GM18909 (cell line): ENCODE results near the gene OR13A1.
"Not testable (repeated sequence)": the region's sequence is repeated elsewhere in the genome, so short reads cannot be mapped to it uniquely, and the experiment has no call there.

Source experiments
- ATAC-seq: cut with Tn5 transposase; IDR thresholded peaks from one replicate; pipeline ENCODE4 v1.9.1; 2021; ENCODE audit warnings: mild to moderate bottlenecking; ENCODE audit not compliant: unreplicated experiment, poor library complexity

The OR13A1 gene

DNA sequence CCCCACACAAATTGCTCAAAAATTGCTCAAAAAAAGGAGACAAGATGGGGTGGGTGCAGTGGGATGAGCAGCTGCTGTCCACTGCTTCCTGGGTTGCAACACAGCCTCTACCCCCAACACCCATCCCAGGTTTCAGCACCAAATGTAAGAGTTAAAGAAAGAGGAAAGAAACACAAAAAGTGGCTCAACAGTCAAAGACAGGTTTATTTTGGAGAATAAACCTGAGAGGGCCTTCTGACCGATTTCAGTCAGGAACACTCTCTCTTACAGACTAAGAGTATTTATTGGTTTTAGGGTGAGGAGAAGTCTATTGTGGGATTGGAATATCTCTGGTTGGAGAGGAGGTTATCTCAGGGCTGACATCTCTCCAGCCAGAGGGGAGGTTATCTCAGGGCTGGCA is 28.4 kb downstream of the OR13A1 start:
- no peak for ATAC-seq

DNA sequence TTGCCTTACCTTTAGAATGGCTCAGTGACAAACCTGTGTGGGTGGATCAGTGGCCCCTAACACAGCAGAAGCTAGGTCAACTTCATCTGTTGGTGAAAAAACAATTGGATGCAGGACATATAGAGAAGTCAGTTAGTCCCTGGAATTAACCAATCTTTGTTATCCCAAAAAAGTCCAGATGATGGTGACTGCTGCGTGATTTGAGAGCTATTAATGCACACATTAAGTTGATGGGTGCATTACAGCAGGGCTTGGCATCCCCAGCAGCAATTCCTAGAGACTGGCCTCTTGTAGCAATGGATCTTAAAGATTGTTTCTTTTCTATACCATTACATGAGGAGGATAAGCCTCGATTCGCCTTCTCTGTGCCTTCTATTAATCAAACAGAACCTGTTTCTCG is 33.3 kb downstream of the OR13A1 start:
- ATAC-seq, result no peak

DNA sequence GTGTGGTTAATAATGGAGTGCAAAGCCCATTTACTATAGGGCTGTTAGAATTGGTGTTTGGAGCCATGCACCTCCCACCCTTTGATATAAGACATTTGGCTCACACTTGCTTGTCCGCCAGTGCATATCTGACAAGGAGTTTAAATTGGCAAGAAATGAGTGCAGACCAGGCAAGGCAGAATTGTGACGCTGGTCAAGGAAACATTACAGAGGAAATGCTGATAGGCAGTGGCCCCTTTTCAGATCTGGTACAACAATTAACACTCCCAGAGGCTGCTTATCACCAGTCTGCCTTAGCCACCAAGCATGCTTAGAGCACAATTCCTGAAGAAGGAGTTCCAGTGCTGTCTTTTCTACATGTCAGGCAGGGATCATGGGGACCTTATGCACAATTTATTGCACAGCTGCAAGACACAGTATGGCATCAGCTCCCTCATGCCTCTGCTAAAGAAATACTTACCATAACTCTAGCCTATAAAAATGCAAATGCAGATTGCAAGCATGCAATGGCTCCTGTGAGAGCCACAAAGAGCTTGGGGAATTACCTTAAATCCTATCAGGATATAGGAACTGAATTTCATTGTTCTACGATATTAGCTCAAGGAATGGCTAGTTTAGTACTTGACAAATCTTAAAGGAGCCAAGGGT is 35.2 kb downstream of the OR13A1 start:
- ATAC-seq, result no peak

DNA sequence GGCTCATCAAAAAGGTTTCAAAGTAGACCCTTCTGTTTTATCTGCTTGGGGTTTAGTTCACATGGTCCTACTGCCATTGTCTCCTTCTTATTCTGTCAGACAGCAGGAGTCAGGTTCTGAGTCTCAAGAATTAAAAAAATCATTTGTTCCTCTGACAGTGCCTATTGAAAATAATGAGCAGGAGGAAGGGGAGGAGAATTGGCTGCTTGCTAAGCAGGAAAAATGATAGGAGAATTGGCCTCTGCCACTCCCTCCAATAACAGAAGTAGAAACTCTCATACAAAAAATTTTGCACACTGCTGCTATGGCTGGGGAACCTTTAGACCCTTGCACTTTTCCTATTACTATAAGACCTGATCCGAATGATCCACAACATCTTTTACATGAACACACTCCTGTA is 35.7 kb downstream of the OR13A1 start:
- no peak for ATAC-seq

DNA sequence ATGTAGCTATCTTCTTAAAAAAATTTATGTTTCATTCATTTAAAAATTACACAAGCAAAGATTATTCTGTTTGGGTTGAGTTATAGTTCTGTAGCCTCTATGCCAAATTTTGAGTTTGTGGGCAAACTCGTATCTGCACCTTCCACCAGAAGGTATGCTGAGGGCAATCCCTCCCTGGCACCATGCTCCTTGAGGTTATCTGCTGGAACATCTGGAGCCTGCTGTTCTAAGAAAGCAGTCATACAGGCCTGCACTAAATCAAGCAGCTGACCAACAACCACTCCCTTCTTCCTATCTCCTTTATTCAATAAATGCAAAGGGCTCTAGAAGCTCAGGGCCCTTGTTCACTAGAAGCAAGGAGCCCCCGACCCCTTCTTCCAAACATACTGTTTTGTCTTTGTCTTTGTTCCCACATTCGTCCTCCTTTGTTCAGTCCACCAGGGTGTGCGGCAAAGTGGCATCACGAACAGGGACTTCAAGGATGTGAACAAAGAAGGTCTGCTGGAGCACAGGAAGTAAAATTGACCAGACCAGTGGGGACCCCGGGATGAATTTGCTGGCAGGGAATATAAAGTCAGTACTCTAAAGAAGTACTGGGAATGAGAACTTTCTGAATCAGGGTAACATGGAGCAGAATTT is 36.4 kb downstream of the OR13A1 start:
- no peak for ATAC-seq

DNA sequence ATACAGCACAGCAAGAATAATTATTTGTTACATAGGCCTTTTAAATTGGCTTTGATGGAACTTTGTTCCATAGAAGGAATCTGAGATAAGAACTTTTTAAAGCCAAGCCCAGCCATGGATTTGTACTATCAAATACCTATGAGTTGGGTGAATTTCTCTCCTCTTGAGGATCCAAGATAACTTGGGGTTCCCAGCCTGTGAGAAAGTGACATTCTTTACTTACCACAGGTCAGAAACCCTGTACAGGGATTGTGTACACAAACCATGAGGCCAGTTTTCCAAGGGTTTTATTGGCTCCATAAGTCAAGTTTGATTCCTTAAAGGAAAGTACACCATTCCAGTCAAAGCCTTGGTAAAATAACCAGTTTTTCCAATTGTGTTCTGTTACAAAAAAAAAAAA is 39.3 kb downstream of the OR13A1 start:
- not testable (repeated sequence) for ATAC-seq

DNA sequence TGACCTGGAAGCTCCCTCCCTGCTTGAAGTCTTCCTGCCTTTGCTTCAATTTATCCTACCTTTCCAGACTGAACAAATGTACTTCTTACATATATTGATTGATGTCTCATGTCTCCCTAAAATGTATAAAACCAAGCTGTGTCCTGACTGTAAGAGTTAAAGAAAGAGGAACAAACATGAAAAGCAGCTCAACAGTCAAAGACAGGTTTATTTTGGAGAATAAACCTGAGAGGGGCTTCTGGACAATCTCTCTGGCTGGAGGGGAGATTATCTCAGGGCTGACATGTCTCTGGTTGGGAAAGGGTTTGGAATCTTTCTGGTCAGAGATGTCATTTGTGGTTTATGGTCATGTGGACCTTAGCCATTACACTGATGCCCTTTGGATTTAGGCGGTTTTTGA is 41.0 kb downstream of the OR13A1 start:
- ATAC-seq, result no peak

DNA sequence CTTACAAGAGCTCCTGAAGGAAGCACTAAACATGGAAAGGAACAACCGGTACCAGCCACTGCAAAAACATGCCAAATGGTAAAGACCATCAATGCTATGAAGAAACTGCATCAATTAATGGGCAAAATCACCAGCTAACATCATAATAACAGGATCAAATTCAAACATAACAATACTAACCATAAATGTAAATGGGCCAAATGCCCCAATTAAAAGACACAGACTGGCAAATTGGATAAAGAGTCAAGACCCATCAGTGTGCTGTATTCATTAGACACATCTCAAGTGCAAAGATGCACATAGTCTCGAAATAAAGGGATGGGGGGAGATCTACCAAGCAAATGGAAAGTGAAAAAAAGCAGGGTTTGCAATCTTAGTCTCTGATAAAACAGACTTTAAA is 47.6 kb downstream of the OR13A1 start:
- not testable (repeated sequence) for ATAC-seq

DNA sequence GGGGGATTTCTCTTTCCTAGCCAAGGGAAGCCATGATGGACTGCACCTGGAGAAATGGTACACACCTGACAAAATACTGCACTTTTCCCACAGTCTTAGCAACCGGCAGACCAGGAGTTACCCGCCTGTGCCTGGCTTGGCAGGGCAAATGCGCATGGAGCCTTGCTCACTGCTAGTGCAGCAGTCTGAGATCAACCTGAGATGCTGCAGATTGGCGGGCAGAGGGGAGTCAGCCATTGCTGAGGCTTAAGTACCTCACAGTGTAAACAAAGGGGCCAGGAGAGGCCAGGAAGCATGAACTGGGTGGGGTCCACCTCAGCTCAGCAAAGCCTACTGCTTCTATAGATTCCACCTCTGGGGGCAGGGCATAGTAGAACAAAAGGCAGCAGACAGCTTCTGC is 49.4 kb downstream of the OR13A1 start:
- ATAC-seq, result no peak

DNA sequence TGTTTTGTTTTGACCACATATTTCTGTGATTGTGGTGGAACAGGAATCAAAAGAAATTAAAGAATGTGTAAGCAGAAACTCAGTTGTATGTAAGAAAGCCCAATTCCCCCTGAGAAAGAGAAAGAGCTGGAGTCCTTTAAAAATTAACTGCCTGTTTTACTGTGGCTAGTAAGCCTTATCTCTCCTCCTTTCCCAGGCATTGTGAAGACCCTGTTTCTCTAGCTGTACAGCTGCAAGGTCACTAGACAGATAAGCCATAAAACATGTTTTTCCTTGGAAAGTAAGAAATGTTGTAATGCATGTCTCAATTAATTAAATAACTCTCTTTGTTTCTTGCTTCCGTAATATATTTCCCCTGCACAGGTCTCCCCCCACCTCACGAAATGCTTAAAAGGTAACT is 53.5 kb downstream of the OR13A1 start:
- ATAC-seq, result no peak

DNA sequence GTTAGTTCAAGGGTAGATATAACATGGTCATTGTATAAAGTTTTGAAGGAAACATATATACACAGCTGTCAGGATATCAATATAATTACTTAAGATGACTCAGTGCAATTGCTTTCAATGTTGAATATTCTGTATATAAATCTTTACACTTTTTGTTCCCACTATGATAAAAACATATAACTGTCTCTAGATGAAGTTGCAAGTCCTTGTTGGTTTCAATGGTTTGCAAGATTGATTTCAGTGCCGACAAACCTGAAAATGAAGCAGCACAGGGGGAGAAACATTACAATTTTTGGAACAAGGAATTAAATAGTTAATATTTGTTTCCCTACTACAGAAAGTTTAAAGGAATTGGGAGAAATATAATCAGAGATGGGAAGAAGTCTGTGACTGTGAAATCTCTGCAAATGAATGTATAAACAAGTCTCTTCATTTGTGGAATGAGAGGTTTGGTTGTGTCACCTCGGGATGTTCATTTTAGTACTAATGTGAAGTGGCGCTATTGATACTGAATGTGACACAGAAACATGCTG is 54.1 kb downstream of the OR13A1 start:
- ATAC-seq, result no peak

DNA sequence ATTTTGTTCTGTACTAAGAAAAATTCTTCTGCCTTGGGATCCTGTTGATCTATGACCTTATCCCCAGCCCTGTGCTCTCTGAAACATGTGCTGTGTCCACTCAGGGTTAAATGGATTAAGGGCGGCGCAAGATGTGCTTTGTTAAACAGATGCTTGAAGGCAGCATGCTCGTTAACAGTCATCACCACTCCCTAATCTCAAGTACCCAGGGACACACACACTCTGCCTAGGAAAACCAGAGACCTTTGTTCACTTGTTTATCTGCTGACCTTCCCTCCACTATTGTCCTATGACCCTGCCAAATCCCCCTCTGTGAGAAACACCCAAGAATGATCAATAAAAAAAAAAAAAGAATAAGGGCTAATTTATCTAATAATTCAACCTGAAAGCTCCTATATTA is 54.8 kb downstream of the OR13A1 start:
- not testable (repeated sequence) for ATAC-seq

DNA sequence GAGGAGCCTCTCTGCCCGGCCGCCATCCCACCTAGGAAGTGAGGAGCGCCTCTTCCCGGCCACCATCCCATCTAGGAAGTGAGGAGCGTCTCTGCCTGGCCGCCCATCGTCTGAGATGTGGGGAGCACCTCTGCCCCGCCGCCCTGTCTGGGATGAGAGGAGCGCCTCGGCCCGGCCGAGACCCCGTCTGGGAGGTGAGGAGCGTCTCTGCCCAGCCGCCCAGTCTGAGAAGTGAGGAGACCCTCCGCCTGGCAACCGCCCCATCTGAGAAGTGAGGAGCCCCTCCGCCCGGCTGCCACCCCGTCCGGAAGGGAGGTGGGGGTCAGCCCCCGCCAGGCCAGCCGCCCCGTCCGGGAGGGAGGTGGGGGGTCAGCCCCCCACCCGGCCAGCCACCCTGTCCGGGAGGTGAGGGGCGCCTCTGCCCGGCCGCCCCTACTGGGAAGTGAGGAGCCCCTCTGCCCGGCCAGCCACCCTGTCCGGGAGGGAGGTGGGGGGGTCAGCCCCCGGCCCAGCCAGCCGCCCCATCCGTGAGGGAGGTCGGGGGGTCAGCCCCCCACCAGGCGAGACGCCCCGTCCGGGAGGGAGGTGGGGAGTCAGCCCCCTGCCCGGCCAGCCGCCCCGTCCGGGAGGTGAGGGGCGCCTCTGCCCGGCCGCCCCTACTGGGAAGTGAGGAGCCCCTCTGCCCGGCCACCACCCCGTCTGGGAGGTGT is 55.5 kb downstream of the OR13A1 start:
- not testable (repeated sequence) for ATAC-seq

DNA sequence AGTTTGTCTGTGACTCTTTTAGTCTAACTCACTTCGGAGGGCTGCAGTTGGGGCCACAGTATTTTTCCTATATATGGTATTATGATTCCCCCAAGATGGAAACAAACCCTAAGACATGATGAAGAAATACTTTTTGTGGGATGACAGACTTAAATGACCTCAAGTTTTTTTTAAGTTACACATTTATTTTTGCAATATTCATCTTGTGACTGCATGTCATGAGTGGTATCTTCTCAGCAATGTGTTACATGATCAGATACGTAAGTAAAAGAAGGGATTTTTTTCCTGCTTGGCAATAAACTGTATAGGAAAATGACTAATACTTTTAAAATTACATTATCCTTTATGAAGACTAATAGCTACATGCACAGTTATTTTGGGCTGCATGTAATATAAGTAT is 57.8 kb downstream of the OR13A1 start:
- ATAC-seq, result no peak

DNA sequence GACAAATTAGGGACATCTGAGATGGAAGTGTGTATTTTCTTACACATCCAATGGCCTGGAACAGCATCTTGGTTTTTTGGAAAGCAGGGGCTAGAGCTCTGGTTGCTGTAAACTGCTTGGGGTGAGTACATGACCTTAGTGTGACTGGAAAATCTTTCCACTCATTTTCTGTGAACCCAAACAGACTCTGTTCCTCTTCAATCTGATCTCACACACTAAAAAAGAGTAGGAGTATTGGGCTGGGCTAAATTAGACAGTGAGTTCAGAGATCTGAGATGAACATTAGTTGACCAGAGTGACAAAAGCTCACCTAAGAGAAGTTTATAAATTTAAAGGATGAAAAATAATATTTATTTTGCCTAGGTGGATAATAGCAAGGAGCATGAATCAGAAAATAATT is 59.2 kb downstream of the OR13A1 start:
- ATAC-seq, result no peak

DNA sequence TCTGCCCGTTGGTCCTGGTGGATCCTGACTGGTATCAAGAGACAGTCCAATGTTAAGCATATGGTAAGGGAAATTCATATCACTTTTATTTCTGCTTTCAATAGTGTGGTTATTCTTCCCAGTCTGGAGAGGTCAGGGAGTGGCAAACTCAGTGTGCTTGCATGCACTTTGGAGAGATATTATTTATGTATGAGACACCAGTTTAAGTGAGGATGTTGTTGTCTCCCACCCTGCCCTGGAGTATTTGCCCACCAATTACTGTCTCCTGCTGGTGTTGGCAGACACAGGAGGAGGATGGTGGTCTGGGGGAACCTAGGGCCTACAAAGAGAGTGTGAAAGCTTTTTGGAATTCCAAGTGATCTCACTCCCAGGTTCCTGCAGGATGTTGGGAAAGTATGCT is 59.7 kb downstream of the OR13A1 start:
- no peak for ATAC-seq

DNA sequence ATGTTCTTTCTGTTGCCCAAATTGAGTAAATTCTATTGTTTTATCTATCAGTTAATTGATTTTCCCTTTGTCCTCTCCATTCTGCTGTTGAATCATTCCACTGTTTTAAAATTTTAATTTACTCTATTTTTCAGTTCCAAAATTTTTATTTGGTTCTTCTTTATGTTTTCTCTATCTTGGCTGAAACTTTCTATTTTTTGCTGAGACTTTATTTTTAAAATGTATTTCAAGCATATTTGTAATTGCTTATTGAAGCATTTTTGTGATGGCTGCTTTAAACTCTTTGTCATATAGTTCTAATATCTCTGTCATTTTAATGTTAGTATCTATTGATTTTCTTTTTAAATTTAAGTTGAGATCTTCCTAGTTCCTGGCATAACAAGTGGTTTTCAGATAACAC is 60.5 kb downstream of the OR13A1 start:
- ATAC-seq, result no peak

DNA sequence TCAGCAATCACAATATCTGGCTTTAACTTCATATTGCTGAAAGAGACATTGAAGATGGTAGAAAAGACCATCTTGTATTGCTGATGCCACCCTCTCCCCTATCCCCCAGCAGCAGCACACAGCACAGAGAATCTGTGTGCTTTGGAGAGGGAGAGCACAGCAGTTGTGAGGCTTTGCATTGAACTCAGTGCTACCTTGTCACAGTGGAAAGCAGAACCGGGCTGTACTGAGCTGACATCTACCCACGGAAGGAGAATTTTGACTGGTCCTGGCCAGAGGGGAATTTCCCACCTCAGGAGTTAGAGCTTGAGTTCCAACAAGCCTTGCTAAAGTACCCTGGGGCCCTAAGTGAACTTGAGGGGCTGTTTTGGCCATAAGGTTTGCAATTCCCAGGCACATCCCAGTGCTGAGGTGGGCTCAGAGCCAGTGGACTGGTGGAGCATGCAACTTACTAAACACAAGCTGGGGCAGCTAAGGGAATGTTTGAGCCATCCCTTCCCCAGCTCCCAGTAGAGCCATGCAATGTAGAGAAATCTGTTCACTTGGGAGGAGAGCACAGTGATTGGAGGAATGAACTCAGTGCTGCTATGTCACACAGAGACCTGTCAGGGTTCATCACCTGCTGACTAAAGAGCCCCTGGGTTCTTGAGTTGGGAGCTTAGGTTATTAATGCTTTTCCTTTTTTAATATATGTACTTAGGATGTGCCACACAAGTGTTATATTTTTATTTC is 62.1 kb downstream of the OR13A1 start:
- peak; percentile 57 for ATAC-seq
